IPS DF 19.7 (cell line): Measurements from ENCODE around the gene FCHO2.

Experiments
- DNase-seq: peaks from one replicate; pipeline ENCODE4 v3.0.0-alpha.2; 2013; ENCODE audit warnings: low read depth, low spot score

Gene FCHO2

GRCh38 chr5:73135429-73136054 is 179.7 kb downstream of the FCHO2 start:
- no peak for DNase-seq

- no peak for DNase-seq
Measured at GRCh38 chr5:73136055-73136562, 180.3 kb downstream of the FCHO2 start.

DNA sequence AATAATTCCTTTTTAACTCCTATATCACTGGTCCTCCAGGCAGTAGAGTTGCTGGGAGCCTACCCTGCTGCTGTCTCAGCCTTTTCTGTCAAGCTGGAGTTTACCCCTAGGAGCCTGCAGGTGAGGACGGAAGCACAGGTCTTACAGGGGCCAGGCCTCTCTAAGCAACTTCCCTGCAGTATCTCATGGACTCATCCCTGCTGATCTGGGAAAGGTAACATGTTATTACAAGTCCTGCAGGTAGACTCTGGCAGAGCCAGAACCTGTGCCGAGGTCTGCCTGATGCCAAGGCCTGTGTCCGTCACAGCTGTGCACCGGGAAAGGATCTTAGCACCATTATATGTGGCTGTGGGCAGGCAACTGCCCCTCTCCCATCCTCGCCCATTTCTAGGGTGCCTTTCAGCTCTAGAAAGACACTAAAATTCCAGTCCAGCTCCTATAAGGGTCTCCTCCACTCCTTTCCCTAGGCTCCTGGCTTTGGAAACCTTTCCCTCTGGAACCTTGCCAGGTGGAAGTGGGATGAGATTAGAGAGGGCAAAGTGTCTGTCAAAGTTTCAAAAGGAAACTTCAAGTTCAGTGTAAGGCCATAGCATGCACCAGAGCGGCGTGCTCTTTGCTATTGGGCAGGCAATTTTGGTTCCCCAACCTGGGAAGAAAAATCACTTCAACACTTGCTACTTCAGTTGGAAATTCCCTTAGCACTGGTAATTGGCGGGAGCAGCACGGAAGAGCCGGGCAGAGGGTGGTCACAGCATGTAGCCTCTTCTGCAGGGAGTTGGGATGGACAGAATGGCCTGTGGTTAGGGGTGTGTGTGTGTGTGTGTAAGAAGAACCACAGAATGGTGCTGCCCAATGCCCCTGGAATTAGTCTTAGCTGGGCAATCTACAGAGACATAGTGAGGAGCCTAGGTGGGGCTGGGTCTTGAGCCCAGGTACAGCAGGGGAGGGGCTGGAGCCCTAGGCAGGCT is 182.0 kb downstream of the FCHO2 start:
- DNase-seq: no peak

DNA sequence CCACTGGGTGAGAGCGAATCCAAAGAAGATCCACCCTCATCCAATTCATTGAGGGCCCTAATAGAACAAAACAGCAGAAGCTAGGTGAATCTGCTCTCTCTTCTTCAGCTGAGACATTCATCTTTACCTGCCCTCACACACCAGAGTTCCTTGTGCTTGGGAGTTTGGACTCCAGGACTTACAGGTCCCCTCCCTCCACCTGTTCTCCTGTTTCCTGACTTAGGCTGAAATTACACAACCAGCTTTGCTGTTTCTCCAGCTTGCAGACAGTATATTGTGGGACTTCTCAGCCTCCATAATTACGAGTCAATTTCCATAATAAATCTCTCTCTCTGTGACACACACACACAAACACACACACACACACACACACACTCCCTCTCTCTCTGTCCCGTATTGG is 183.6 kb downstream of the FCHO2 start:
- no peak for DNase-seq
